RWPE2 (cell line): ENCODE results near the gene DDAH2.
A peak's percentile ranks its signal among the peaks of the same experiment; 100 is the strongest.
"Not testable (repeated sequence)": the region's sequence is repeated elsewhere in the genome, so short reads cannot be mapped to it uniquely, and the experiment has no call there.

Source experiments
- ATAC-seq: fragments of 200-7000 bp; cut with Tn5 transposase; 3 replicates; pipeline ENCODE4 v1.9.1; 2021; ENCODE audit warnings: low read depth
- DNase-seq: peaks from one replicate; pipeline ENCODE4 v3.0.0-alpha.2; 2020; ENCODE audit warnings: low spot score
- H3K27ac ChIP-seq: fragments of 450-650 bp; 2 replicates; pipeline ENCODE4 v1.5.1; 2017; ENCODE audit warnings: mild to moderate bottlenecking; ENCODE audit not compliant: poor library complexity, severe bottlenecking
- H3K27me3 ChIP-seq: fragments of 250-450 bp; sonication (Bioruptor Pico); 2 replicates; pipeline ENCODE4 v1.5.1; 2021; ENCODE audit warnings: mild to moderate bottlenecking, moderate library complexity; ENCODE audit not compliant: insufficient read depth, poor library complexity, severe bottlenecking
- H3K36me3 ChIP-seq: fragments of 250-450 bp; sonication (Bioruptor Pico); 2 replicates; pipeline ENCODE4 v1.5.1; 2020; ENCODE audit warnings: low read depth, mild to moderate bottlenecking, moderate library complexity
- H3K4me1 ChIP-seq: fragments of 250-450 bp; sonication (Bioruptor Pico); 2 replicates; pipeline ENCODE4 v1.5.1; 2021; ENCODE audit warnings: mild to moderate bottlenecking, moderate library complexity; ENCODE audit not compliant: insufficient read depth, poor library complexity, severe bottlenecking
- H3K4me3 ChIP-seq: fragments of 250-450 bp; sonication (Bioruptor Pico); 2 replicates; pipeline ENCODE4 v1.5.1; 2021; ENCODE audit warnings: mild to moderate bottlenecking, moderate library complexity; ENCODE audit not compliant: severe bottlenecking
- H3K9me3 ChIP-seq: fragments of 250-450 bp; sonication (Bioruptor Pico); 2 replicates; pipeline ENCODE4 v1.5.1; 2021; ENCODE audit warnings: mild to moderate bottlenecking, moderate library complexity; ENCODE audit not compliant: severe bottlenecking
- CTCF ChIP-seq: fragments of 450-650 bp; IDR thresholded peaks from one replicate; pipeline ENCODE4 v1.5.1; 2017; ENCODE audit warnings: mild to moderate bottlenecking, moderate library complexity; ENCODE audit not compliant: poor library complexity, severe bottlenecking

DDAH2 gene

GRCh38 chr6:31713991-31714684 lies 15.0 kb downstream of the DDAH2 start:
- Histone ChIP-seq H3K36me3 (no peaks in the 10 kb centered on the region), H3K9me3 (no peaks in the 10 kb centered on the region), H3K4me1 (peaks cover 21% of the 10 kb centered on the region), H3K27ac (no peak overlapping the region), H3K4me3 (no peak overlapping the region), H3K27me3 (no peaks in the 10 kb centered on the region)
- TF ChIP-seq CTCF: no peak
- ATAC-seq: no peak
- no peak for DNase-seq

- H3K9me3 ChIP-seq: no peaks in the 10 kb centered on the region
- no peaks in the 10 kb centered on the region for H3K36me3 ChIP-seq
- ATAC-seq: no peak
- DNase-seq: no peak
- no peak overlapping the region for H3K27ac ChIP-seq
- no peak overlapping the region for H3K4me3 ChIP-seq
- no peaks in the 10 kb centered on the region for H3K27me3 ChIP-seq
- H3K4me1 ChIP-seq: peaks cover 17% of the 10 kb centered on the region
- no peak for TF ChIP-seq CTCF
Measured at GRCh38 chr6:31713465-31713864, 15.6 kb downstream of the DDAH2 start.

DNA sequence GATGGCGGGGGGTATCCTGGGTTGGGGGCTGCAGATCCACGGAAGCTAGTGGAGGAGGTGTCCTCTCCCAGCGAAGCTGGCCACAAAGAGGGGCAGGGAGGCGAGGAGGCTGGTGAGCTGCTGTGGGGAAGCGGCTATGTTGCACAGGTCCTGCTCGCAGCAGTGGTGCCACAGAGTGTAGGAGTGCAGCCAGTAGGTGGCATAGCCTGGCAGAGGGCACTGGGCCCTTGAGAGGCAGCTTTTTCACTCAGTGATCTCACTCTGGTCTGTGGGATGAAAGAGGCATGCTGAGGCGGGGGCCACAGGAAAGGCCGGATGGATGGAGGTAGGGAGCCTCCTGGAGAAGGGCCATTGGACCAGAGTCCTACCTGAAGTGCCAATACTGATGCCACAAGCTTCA lies 16.8 kb downstream of the DDAH2 start:
- Histone ChIP-seq H3K4me3 (no peak overlapping the region), H3K27ac (no peak overlapping the region), H3K9me3 (no peaks in the 10 kb centered on the region), H3K36me3 (no peaks in the 10 kb centered on the region), H3K4me1 (peaks cover 5% of the 10 kb centered on the region), H3K27me3 (no peaks in the 10 kb centered on the region)
- ATAC-seq: peak; percentile 77
- no peak for DNase-seq
- peak; percentile 36 for TF ChIP-seq CTCF

GRCh38 chr6:31711233-31711632 lies 17.9 kb downstream of the DDAH2 start:
- no peak for TF ChIP-seq CTCF
- Histone ChIP-seq H3K36me3 (no peaks in the 10 kb centered on the region), H3K4me1 (peaks cover 5% of the 10 kb centered on the region), H3K9me3 (no peaks in the 10 kb centered on the region), H3K4me3 (no peak overlapping the region), H3K27me3 (no peaks in the 10 kb centered on the region), H3K27ac (no peak overlapping the region)
- no peak for DNase-seq
- peak; percentile 44 for ATAC-seq

GRCh38 chr6:31710523-31711219 lies 18.4 kb downstream of the DDAH2 start:
- ATAC-seq (no peak), DNase-seq (no peak)
- Histone ChIP-seq H3K27ac (no peak overlapping the region), H3K4me3 (no peak overlapping the region), H3K9me3 (no peaks in the 10 kb centered on the region), H3K4me1 (peaks cover 5% of the 10 kb centered on the region), H3K27me3 (no peaks in the 10 kb centered on the region), H3K36me3 (no peaks in the 10 kb centered on the region)
- TF ChIP-seq CTCF: no peak

- DNase-seq, H3K36me3 ChIP-seq, H3K27ac ChIP-seq, H3K9me3 ChIP-seq, H3K4me3 ChIP-seq, H3K4me1 ChIP-seq, H3K27me3 ChIP-seq, ATAC-seq: not testable (repeated sequence)
Measured at GRCh38 chr6:31709157-31709556, 19.9 kb downstream of the DDAH2 start.
